SK-N-SH (cell line): ENCODE data around the gene BAIAP2L1. TPM values are rescaled to one million over a fixed set of nuclear protein-coding genes. Genes with fewer than 3 reads are reported as not detected.

ENCODE experiments used
- CTCF ChIA-PET: fragments of 300-600, 350-600 bp; formaldehyde crosslinking; extraction: SDS; loops from one replicate; lab custom pipeline; 2021; lab: Yijun Ruan, JAX
- POLR2A ChIA-PET: fragments of 350-600 bp; sonication (Branson Sonifier 250); formaldehyde crosslinking; extraction: SDS; loops from one replicate; lab custom pipeline; 2020; ENCODE audit warnings: antibody characterized with exemption, inconsistent platforms; lab: Yijun Ruan, JAX
- DNase-seq: peaks from one replicate; pipeline ENCODE4 v3.0.0; 2012
- H2AFZ ChIP-seq: fragments of 200-600 bp; sonication (generic); 2 replicates; pipeline ENCODE4 v1.8.1; 2016; ENCODE audit warnings: antibody characterized with exemption, mild to moderate bottlenecking, low read depth
- H3F3A ChIP-seq: fragments of 200-600 bp; sonication (generic); replicated peaks from 2 replicates; pipeline ENCODE3; 2016; ENCODE audit warnings: antibody characterized with exemption, mild to moderate bottlenecking; ENCODE audit not compliant: insufficient read depth
- H3K27ac ChIP-seq, 2 experiments: fragments of 200-500 bp in 1 of 2; fragments of 200-600 bp in 1 of 2; sonication (Bioruptor generic) in 1 of 2; sonication (generic), shearing (Covaris generic) in 1 of 2; 2 replicates each; pipeline versions ENCODE4 v1.5.1 to v1.6.1; 2014 to 2016; ENCODE audit warnings: low read depth in 2 of 2, inconsistent platforms in 1 of 2, low read length in 1 of 2, mild to moderate bottlenecking in 1 of 2, mixed read lengths in 1 of 2
- H3K27me3 ChIP-seq: fragments of 200-600 bp; sonication (generic), shearing (Covaris generic); 2 replicates; pipeline ENCODE4 v1.6.1; 2016; ENCODE audit warnings: mixed run types; ENCODE audit not compliant: insufficient read depth
- H3K36me3 ChIP-seq, 2 experiments: fragments of 200-500 bp in 1 of 2; fragments of 200-600 bp in 1 of 2; sonication (Bioruptor generic) in 1 of 2; sonication (generic) in 1 of 2; replicated peaks in 1 of 2; 2 replicates each; pipeline versions ENCODE3 to v1.5.1; 2014 to 2016; ENCODE audit warnings: low read length in 1 of 2, mild to moderate bottlenecking in 1 of 2; ENCODE audit not compliant: insufficient read depth in 2 of 2, control insufficient read depth in 1 of 2
- H3K4me1 ChIP-seq, 2 experiments: fragments of 200-500 bp in 1 of 2; fragments of 200-600 bp in 1 of 2; sonication (Bioruptor generic) in 1 of 2; sonication (generic), shearing (Covaris generic) in 1 of 2; 2 replicates each; pipeline versions ENCODE4 v1.5.1 to v1.6.1; 2014 to 2016; ENCODE audit warnings: low read depth in 1 of 2, low read length in 1 of 2, mixed run types in 1 of 2; ENCODE audit not compliant: insufficient read depth in 2 of 2, control insufficient read depth in 1 of 2
- H3K4me2 ChIP-seq: fragments of 200-600 bp; sonication (generic), shearing (Covaris generic); 2 replicates; pipeline ENCODE4 v1.6.1; 2017; ENCODE audit warnings: mixed run types
- H3K4me3 ChIP-seq, 2 experiments: fragments of 200-500 bp in 1 of 2; fragments of 200-600 bp in 1 of 2; sonication (Bioruptor generic) in 1 of 2; sonication (generic), shearing (Covaris generic) in 1 of 2; 2 replicates each; pipeline versions ENCODE4 v1.5.1 to v1.8.1; 2014 to 2016; ENCODE audit warnings: low read depth in 2 of 2, inconsistent platforms in 1 of 2, low read length in 1 of 2, mild to moderate bottlenecking in 1 of 2, mixed read lengths in 1 of 2, moderate library complexity in 1 of 2
- H3K79me2 ChIP-seq: fragments of 200-600 bp; sonication (generic); 2 replicates; pipeline ENCODE4 v1.8.1; 2017; ENCODE audit warnings: mild to moderate bottlenecking; ENCODE audit not compliant: insufficient read depth
- H3K9ac ChIP-seq: fragments of 200-600 bp; sonication (generic); 2 replicates; pipeline ENCODE4 v1.6.1; 2017; ENCODE audit warnings: mixed run types
- H3K9me2 ChIP-seq: fragments of 200-600 bp; sonication (generic); 2 replicates; pipeline ENCODE4 v1.6.1; 2017; ENCODE audit warnings: mixed run types
- H3K9me3 ChIP-seq: fragments of 200-600 bp; sonication (generic); 2 replicates; pipeline ENCODE4 v1.6.1; 2017; ENCODE audit warnings: mixed run types, mild to moderate bottlenecking, moderate library complexity
- H4K20me1 ChIP-seq: fragments of 200-600 bp; sonication (generic); 2 replicates; pipeline ENCODE4 v1.6.1; 2017; ENCODE audit warnings: mild to moderate bottlenecking, mixed run types; ENCODE audit not compliant: insufficient read depth
- ELF1 ChIP-seq: IDR thresholded peaks from 2 replicates; pipeline ENCODE4 v1.4.0; 2012
- EZH2phosphoT487 ChIP-seq: fragments of 200-600 bp; sonication (generic); IDR thresholded peaks from 2 replicates; pipeline ENCODE4 v1.6.1; 2017; ENCODE audit warnings: low read depth, mixed run types, mild to moderate bottlenecking, antibody characterized with exemption, moderate library complexity, borderline replicate concordance
- FOXM1 ChIP-seq: IDR thresholded peaks from 2 replicates; pipeline ENCODE4 v1.4.0; 2012; ENCODE audit warnings: low read depth, mild to moderate bottlenecking
- MEF2A ChIP-seq: IDR thresholded peaks from 2 replicates; pipeline ENCODE4 v1.4.0; 2012; ENCODE audit warnings: low read depth, borderline replicate concordance
- NFIC ChIP-seq: IDR thresholded peaks from 2 replicates; pipeline ENCODE4 v1.4.0; 2012; ENCODE audit warnings: borderline replicate concordance
- NRF1 ChIP-seq: IDR thresholded peaks from 2 replicates; pipeline ENCODE4 v1.6.1; 2012; ENCODE audit warnings: low read depth, mild to moderate bottlenecking, low read length
- RFX5 ChIP-seq: IDR thresholded peaks from 2 replicates; pipeline ENCODE4 v1.6.1; 2012; ENCODE audit warnings: mild to moderate bottlenecking, improper control_type of control experiment, low read length
- RXRA ChIP-seq: IDR thresholded peaks from 2 replicates; pipeline ENCODE4 v1.4.0; 2012; ENCODE audit warnings: low read depth, mild to moderate bottlenecking, borderline replicate concordance
- SIN3A ChIP-seq: IDR thresholded peaks from 2 replicates; pipeline ENCODE4 v1.6.1; 2012; ENCODE audit warnings: low read depth, mild to moderate bottlenecking, low read length, moderate library complexity, borderline replicate concordance
- SMC3 ChIP-seq: IDR thresholded peaks from 2 replicates; pipeline ENCODE4 v1.6.1; 2012; ENCODE audit warnings: low read depth, low read length, improper control_type of control experiment
- TAF1 ChIP-seq: IDR thresholded peaks from 2 replicates; pipeline ENCODE4 v1.6.1; 2012; ENCODE audit warnings: low read depth, mild to moderate bottlenecking, low read length, moderate library complexity, borderline replicate concordance
- YY1 ChIP-seq: IDR thresholded peaks from 2 replicates; pipeline ENCODE4 v1.4.0; 2012; ENCODE audit warnings: low read depth, mild to moderate bottlenecking
- WGBS: methylation state at CpG from one replicate; pipeline ENCODE4 v1.1.6; 2017; ENCODE audit warnings: low lambda C conversion rate; 5-methylcytosine and 5-hydroxymethylcytosine counted together
- polyA plus RNA-seq, 3 experiments: library from polyadenylated mRNA; depleted of rRNA; stranded (reverse); fragments of >200 nt; gene quantifications; 2 replicates each; pipeline ENCODE4 v1.2.3, GENCODE V29; 2012
- TF ChIP-seq, protein P1 (sequence below): IDR thresholded peaks from 2 replicates; pipeline ENCODE4 v1.4.0; 2012; ENCODE audit warnings: low read depth, borderline replicate concordance
- TF ChIP-seq, protein P2 (sequence below): IDR thresholded peaks from 2 replicates; pipeline ENCODE4 v1.4.0; 2012; ENCODE audit warnings: low read depth, borderline replicate concordance
- TF ChIP-seq, protein P3 (sequence below): IDR thresholded peaks from 2 replicates; pipeline ENCODE4 v1.6.1; 2012; ENCODE audit warnings: mild to moderate bottlenecking, low read depth, low read length, moderate library complexity

Gene BAIAP2L1
- polyA plus RNA-seq, 1 of the 3 experiments (the other 2 are of a cell fraction), result 8.8 TPM

DNA sequence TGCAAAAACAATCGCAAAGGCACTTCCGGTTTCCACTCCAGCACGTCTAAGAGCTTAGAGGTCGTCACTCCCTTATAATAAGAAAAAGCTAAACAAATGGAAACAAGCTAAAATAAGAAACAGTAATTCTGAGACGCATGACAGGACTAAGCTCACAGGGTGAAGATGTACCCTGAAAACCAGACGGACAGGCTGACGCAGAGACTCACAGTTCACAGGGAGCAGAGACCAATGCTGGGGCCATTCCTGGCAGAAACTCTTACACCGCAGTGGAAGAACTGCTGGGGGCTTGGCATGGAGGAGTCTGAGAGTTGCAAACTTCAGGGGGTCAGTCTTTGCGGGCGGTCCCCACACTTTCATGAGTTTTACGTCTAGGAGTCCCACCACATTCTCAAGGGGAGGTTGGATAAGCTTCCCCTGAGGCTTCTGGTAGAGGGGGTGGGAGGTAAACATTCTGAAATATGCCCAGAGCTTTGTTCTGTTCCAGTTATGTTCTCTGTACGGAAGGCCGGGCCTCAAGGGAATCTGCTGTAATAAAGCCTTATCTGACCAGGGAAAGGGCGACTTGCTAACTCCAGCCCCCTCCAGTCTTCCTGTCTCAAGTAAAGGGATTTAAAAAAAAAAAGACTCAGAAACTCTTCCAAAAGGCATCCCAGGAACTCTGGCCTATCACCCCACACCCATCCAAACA is 71.6 kb downstream of the BAIAP2L1 start:
- no peak overlapping the region for H3K27ac ChIP-seq
- 93% methylated on average over 14 of the region's 14 CpGs for WGBS
- H3K36me3 ChIP-seq, result no peaks in the 10 kb centered on the region
- no peaks in the 10 kb centered on the region for H3K79me2 ChIP-seq
- no peak for DNase-seq
- TF ChIP-seq, protein P1, sequence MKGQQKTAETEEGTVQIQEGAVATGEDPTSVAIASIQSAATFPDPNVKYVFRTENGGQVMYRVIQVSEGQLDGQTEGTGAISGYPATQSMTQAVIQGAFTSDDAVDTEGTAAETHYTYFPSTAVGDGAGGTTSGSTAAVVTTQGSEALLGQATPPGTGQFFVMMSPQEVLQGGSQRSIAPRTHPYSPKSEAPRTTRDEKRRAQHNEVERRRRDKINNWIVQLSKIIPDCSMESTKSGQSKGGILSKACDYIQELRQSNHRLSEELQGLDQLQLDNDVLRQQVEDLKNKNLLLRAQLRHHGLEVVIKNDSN, result no peak
- TF ChIP-seq MEF2A (no peak), FOXM1 (no peak), TAF1 (no peak), ELF1 (no peak), SMC3 (no peak), NRF1 (no peak), YY1 (no peak), EZH2phosphoT487 (no peak), NFIC (no peak), RXRA (no peak), SIN3A (no peak), RFX5 (no peak)
- TF ChIP-seq, protein P2, sequence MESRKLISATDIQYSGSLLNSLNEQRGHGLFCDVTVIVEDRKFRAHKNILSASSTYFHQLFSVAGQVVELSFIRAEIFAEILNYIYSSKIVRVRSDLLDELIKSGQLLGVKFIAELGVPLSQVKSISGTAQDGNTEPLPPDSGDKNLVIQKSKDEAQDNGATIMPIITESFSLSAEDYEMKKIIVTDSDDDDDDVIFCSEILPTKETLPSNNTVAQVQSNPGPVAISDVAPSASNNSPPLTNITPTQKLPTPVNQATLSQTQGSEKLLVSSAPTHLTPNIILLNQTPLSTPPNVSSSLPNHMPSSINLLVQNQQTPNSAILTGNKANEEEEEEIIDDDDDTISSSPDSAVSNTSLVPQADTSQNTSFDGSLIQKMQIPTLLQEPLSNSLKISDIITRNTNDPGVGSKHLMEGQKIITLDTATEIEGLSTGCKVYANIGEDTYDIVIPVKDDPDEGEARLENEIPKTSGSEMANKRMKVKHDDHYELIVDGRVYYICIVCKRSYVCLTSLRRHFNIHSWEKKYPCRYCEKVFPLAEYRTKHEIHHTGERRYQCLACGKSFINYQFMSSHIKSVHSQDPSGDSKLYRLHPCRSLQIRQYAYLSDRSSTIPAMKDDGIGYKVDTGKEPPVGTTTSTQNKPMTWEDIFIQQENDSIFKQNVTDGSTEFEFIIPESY, result no peak
- TF ChIP-seq, protein P3, sequence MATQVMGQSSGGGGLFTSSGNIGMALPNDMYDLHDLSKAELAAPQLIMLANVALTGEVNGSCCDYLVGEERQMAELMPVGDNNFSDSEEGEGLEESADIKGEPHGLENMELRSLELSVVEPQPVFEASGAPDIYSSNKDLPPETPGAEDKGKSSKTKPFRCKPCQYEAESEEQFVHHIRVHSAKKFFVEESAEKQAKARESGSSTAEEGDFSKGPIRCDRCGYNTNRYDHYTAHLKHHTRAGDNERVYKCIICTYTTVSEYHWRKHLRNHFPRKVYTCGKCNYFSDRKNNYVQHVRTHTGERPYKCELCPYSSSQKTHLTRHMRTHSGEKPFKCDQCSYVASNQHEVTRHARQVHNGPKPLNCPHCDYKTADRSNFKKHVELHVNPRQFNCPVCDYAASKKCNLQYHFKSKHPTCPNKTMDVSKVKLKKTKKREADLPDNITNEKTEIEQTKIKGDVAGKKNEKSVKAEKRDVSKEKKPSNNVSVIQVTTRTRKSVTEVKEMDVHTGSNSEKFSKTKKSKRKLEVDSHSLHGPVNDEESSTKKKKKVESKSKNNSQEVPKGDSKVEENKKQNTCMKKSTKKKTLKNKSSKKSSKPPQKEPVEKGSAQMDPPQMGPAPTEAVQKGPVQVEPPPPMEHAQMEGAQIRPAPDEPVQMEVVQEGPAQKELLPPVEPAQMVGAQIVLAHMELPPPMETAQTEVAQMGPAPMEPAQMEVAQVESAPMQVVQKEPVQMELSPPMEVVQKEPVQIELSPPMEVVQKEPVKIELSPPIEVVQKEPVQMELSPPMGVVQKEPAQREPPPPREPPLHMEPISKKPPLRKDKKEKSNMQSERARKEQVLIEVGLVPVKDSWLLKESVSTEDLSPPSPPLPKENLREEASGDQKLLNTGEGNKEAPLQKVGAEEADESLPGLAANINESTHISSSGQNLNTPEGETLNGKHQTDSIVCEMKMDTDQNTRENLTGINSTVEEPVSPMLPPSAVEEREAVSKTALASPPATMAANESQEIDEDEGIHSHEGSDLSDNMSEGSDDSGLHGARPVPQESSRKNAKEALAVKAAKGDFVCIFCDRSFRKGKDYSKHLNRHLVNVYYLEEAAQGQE, result no peak
- H4K20me1 ChIP-seq, result no peaks in the 10 kb centered on the region
- H3K27me3 ChIP-seq, result no peaks in the 10 kb centered on the region
- no peak overlapping the region for H3K4me3 ChIP-seq
- CTCF ChIA-PET, result interaction anchor here (0.9 kb wide), 1 partner anchor 69 kb away, joined by 3 read pairs; no protein-coding TSS in a partner anchor
- no peaks in the 10 kb centered on the region for H3K9me2 ChIP-seq
- no peaks in the 10 kb centered on the region for H3K4me1 ChIP-seq
- no peak overlapping the region for H2AFZ ChIP-seq
- H3K9me3 ChIP-seq, result peaks cover 6% of the 10 kb centered on the region; the same call in 1 of the 2 replicates
- no peak overlapping the region for H3K4me2 ChIP-seq
- POLR2A ChIA-PET, result no interaction called here
- H3K9ac ChIP-seq, result no peak overlapping the region
- H3F3A ChIP-seq, result peaks cover 4% of the 10 kb centered on the region
